T-helper 17 cell (primary cell): ENCODE data around the gene FGF12. TPM values are rescaled to one million over a fixed set of nuclear protein-coding genes. Genes with fewer than 3 reads are reported as not detected.

Source experiments
- ATAC-seq: fragments of 150-1000 bp; cut with Tn5 transposase; 2 replicates; pipeline ENCODE4 v1.10.0; 2021; ENCODE audit warnings: mild to moderate bottlenecking, moderate library complexity
- DNase-seq, 3 donors: peaks; one replicate each; pipeline versions ENCODE4 v3.0.0 to v3.0.0-alpha.2; 2020 to 2021
- H3K9me3 ChIP-seq: one replicate; pipeline ENCODE4 v1.7.0; 2013; ENCODE audit warnings: low read length, mild to moderate bottlenecking; ENCODE audit not compliant: control insufficient read depth, poor library complexity, severe bottlenecking
- H3K27ac Mint-ChIP-seq: one replicate; pipeline ENCODE4 v1.8.0; 2022; ENCODE audit warnings: mild to moderate bottlenecking, moderate library complexity, mixed read lengths
- H3K27me3 Mint-ChIP-seq: one replicate; pipeline ENCODE4 v1.8.0; 2022; ENCODE audit warnings: mixed read lengths
- H3K36me3 Mint-ChIP-seq: one replicate; pipeline ENCODE4 v1.8.0; 2022; ENCODE audit warnings: low read depth, mixed read lengths
- H3K4me1 Mint-ChIP-seq: one replicate; pipeline ENCODE4 v1.8.0; 2022; ENCODE audit warnings: mild to moderate bottlenecking, mixed read lengths
- H3K4me3 Mint-ChIP-seq: one replicate; pipeline ENCODE4 v1.8.0; 2022; ENCODE audit warnings: mild to moderate bottlenecking, moderate library complexity, mixed read lengths
- total RNA-seq, 4 donors: library from RNA in 2 of 4; stranded (reverse) in 2 of 4; gene quantifications; one replicate each; pipeline ENCODE4 v1.2.3 and lab custom pipeline; 2022 to 2026

The FGF12 gene
- total RNA-seq, 2 donors from 2014 or later: 0.35 TPM; not detected in 1

DNA sequence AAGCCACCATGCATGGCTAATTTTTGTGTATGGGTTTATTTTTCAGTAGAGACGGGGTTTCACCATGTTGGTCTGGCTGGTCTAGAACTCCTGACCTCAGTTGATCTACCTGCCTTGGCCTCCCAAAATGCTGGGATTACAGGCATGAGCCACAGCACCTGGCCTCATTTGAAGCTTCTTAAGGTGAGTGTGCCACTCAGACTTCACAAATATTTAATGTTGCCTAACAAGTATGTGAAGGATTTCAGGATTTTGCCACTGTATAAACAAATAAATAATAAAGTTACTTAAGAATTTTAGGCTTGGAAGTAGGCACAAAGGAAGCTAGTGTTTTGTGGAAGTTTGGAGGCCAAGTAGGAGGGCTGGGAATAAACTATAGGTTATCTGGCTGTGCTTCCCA, 73.5 kb downstream of the FGF12 start:
- Mint-ChIP-seq H3K27me3 (no peaks in the 10 kb centered on the region), H3K4me1 (no peaks in the 10 kb centered on the region)

GRCh38 chr3:192652727-192653126, 74.6 kb downstream of the FGF12 start:
- no peak for ATAC-seq
- Mint-ChIP-seq H3K27ac (no peak overlapping the region), H3K27me3 (no peaks in the 10 kb centered on the region), H3K4me3 (no peak overlapping the region), H3K36me3 (no peaks in the 10 kb centered on the region), H3K4me1 (no peaks in the 10 kb centered on the region)
- DNase-seq: no peak
- H3K9me3 ChIP-seq: no peaks in the 10 kb centered on the region

More for the DNA sequence above, 73.5 kb downstream of the FGF12 start:
- no peak for DNase-seq
- H3K27ac Mint-ChIP-seq: no peak overlapping the region
- H3K36me3 Mint-ChIP-seq: no peaks in the 10 kb centered on the region
- ATAC-seq: no peak
- H3K4me3 Mint-ChIP-seq: no peak overlapping the region
- H3K9me3 ChIP-seq: no peaks in the 10 kb centered on the region

DNA sequence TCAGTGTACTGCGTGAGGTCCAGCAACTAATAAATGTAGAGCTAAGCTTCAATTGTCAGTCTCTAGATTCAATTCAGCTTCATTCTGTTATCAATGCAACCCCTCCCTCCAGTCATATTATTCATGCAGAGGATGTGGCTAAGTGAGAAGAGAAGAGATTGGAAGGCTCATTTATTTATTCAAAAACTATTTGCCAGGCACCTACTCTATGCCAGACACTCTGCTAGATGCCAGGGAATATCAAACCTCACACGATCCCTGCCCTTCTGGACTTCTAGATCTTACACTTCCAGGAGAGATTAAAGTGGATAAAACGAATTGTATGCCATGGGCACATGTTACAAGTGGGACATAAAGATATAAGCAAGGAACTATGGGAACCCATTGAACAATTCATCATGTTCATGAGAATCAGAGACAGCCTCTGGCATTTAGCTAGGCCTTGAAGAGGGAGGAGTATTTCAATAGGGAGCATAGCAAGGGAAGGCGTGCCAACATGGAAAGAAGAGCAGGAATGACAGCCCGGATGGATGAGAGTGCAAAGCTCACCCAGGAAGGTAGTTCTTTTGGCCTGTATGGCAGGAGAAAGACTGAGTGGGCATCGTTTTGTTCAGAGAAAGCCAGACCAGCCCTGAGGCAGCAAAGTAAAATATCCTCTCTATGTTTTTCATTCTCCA, 75.4 kb downstream of the FGF12 start:
- H3K4me3 Mint-ChIP-seq: no peak overlapping the region
- no peaks in the 10 kb centered on the region for H3K4me1 Mint-ChIP-seq
- H3K27me3 Mint-ChIP-seq: no peaks in the 10 kb centered on the region
- H3K36me3 Mint-ChIP-seq: no peaks in the 10 kb centered on the region
- DNase-seq (no peak), ATAC-seq (no peak)
- no peak overlapping the region for H3K27ac Mint-ChIP-seq
- no peaks in the 10 kb centered on the region for H3K9me3 ChIP-seq

DNA sequence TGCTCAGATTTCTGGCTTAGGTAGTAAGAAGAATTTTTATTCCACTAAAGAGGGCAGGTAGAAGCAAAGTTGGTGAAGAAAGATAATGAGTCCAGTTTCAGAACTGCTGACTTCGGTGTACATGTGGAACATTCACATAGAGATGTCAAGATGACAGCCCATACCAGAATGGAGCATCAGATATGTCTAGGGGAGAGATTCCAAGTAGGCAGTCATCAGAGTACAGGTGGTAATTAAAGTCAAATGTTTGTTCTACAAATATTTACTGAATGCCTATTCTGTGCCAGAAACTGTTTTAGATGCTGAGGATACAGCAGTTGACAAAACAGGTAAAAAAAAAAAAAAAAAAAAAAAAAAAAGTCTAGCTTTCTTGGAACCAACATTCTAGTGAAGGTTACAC, 81.9 kb downstream of the FGF12 start:
- Mint-ChIP-seq H3K4me3 (no peak overlapping the region), H3K4me1 (no peaks in the 10 kb centered on the region)

DNA sequence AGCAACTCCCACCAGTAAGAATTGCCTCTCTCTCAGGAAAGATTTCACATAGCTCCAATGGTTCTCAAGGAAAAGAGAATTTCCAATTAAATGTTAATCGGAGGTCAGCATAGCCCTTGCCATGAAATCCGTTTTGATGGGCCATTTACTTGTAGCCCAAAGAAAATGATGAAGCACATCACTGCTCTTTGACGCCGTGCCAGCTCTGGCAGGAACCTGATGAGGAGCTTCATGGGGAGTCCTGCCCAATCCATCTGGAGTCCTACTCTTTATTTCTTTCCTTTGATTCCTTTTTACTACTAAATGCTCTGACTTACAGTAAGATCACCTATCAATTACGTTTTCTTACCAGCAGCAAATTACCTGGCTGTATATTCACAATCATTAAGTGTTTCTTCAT, 84.7 kb downstream of the FGF12 start:
- ATAC-seq: no peak
- H3K27ac Mint-ChIP-seq: no peak overlapping the region
- H3K36me3 Mint-ChIP-seq: no peaks in the 10 kb centered on the region
- H3K27me3 Mint-ChIP-seq: no peaks in the 10 kb centered on the region
- DNase-seq: no peak
- H3K4me3 Mint-ChIP-seq: no peak overlapping the region
- H3K9me3 ChIP-seq: no peaks in the 10 kb centered on the region
- no peaks in the 10 kb centered on the region for H3K4me1 Mint-ChIP-seq

More for the DNA sequence above, 81.9 kb downstream of the FGF12 start:
- DNase-seq (no peak), ATAC-seq (no peak)
- H3K9me3 ChIP-seq: no peaks in the 10 kb centered on the region
- H3K27me3 Mint-ChIP-seq: no peaks in the 10 kb centered on the region
- no peaks in the 10 kb centered on the region for H3K36me3 Mint-ChIP-seq
- no peak overlapping the region for H3K27ac Mint-ChIP-seq

DNA sequence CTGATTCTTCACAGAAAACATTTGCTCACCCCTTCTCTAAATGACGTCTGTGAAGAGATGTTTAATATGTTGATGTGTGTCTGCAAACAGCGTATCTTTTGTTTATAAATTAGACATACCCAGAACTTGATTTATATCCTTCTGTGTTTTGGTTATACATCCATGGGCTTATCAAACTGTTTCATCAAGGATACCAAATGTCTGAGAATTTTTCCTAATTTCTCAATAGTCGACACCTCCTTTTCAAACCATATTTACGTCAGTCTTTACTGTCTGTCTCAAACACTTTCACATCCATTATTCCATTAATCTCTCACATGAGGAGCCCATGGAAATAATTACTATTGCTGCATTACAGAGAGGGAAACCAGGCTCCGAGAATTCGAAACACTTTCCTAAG, 85.4 kb downstream of the FGF12 start:
- H3K4me1 Mint-ChIP-seq: no peaks in the 10 kb centered on the region
- H3K36me3 Mint-ChIP-seq: no peaks in the 10 kb centered on the region
- no peak overlapping the region for H3K27ac Mint-ChIP-seq
- peaks cover 5% of the 10 kb centered on the region for H3K27me3 Mint-ChIP-seq
- ATAC-seq (no peak), DNase-seq (no peak)
- no peak overlapping the region for H3K4me3 Mint-ChIP-seq
- H3K9me3 ChIP-seq: no peaks in the 10 kb centered on the region

GRCh38 chr3:192639987-192640386, 87.4 kb downstream of the FGF12 start:
- H3K4me1 Mint-ChIP-seq: no peaks in the 10 kb centered on the region
- H3K27me3 Mint-ChIP-seq: peaks cover 5% of the 10 kb centered on the region
- DNase-seq (no peak), ATAC-seq (no peak)
- H3K27ac Mint-ChIP-seq: no peak overlapping the region
- no peaks in the 10 kb centered on the region for H3K9me3 ChIP-seq
- no peaks in the 10 kb centered on the region for H3K36me3 Mint-ChIP-seq
- no peak overlapping the region for H3K4me3 Mint-ChIP-seq

DNA sequence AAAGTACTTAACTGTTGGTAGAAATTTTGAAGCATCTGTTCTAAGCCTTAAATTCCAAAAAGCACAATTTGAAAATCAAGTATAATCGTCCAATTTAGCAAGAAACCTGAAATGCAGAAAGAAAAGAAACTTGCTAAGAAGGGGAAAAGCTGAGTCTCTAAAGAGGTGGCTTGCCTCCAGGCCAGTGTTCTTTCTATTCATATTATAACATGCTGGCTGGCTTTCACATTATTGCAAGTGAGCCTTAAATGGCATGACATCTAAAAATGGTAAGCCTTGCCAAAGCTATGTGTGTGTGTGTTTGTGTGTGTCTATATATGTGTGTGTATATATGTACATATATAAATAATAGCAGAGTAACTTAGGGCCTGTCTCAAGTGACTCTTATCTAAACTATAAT, 89.5 kb downstream of the FGF12 start:
- H3K4me3 Mint-ChIP-seq: no peak overlapping the region
- H3K27ac Mint-ChIP-seq: no peak overlapping the region

GRCh38 chr3:192636517-192637444, 90.6 kb downstream of the FGF12 start:
- Mint-ChIP-seq H3K27ac (no peak overlapping the region), H3K36me3 (no peaks in the 10 kb centered on the region), H3K27me3 (peaks cover 10% of the 10 kb centered on the region), H3K4me3 (no peak overlapping the region), H3K4me1 (no peaks in the 10 kb centered on the region)
- no peak for ATAC-seq
- no peaks in the 10 kb centered on the region for H3K9me3 ChIP-seq
- DNase-seq: no peak

More for the DNA sequence above, 89.5 kb downstream of the FGF12 start:
- Mint-ChIP-seq H3K36me3 (no peaks in the 10 kb centered on the region), H3K4me1 (no peaks in the 10 kb centered on the region), H3K27me3 (peaks cover 10% of the 10 kb centered on the region)
- no peak for DNase-seq
- no peaks in the 10 kb centered on the region for H3K9me3 ChIP-seq
- ATAC-seq: no peak

- ATAC-seq (no peak), DNase-seq (no peak)
- Mint-ChIP-seq H3K27ac (no peak overlapping the region), H3K4me3 (no peak overlapping the region), H3K4me1 (no peaks in the 10 kb centered on the region), H3K36me3 (no peaks in the 10 kb centered on the region), H3K27me3 (peaks cover 5% of the 10 kb centered on the region)
- no peaks in the 10 kb centered on the region for H3K9me3 ChIP-seq
Observed at GRCh38 chr3:192629429-192629828, 97.9 kb downstream of the FGF12 start.

DNA sequence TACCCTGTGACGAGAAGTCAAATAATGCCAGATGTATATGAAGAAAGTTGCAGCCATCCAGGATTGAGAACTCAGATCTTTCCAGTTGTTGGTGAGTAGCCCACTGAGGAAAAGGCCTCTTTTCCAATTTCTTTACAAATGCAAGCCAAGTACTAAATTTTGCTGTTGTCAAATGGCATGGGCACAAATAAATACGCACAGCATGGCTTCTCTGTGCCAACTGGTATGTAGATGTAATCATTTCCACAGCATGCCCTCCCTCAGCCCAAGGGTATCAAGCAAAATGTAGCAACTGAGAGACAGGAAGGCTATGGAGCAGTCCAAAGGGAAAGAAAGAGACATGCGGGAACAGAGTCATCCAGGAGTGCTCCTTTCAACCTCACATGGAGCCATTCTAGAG, 105.4 kb downstream of the FGF12 start:
- Mint-ChIP-seq H3K27me3 (peaks cover 8% of the 10 kb centered on the region), H3K36me3 (no peaks in the 10 kb centered on the region), H3K4me1 (no peaks in the 10 kb centered on the region), H3K27ac (no peak overlapping the region), H3K4me3 (no peak overlapping the region)
- ATAC-seq (no peak), DNase-seq (no peak)
- H3K9me3 ChIP-seq: no peaks in the 10 kb centered on the region

- H3K27me3 Mint-ChIP-seq: peaks cover 12% of the 10 kb centered on the region
- H3K36me3 Mint-ChIP-seq: peaks cover 2% of the 10 kb centered on the region
- H3K27ac Mint-ChIP-seq: no peak overlapping the region
- DNase-seq (no peak), ATAC-seq (no peak)
- H3K4me3 Mint-ChIP-seq: no peak overlapping the region
- no peaks in the 10 kb centered on the region for H3K4me1 Mint-ChIP-seq
- no peaks in the 10 kb centered on the region for H3K9me3 ChIP-seq
Observed at GRCh38 chr3:192620275-192620674, 107.1 kb downstream of the FGF12 start.

- H3K4me1 Mint-ChIP-seq: no peaks in the 10 kb centered on the region
- peaks cover under 1% of the 10 kb centered on the region for H3K27me3 Mint-ChIP-seq
- DNase-seq: no peak
- no peaks in the 10 kb centered on the region for H3K36me3 Mint-ChIP-seq
- ATAC-seq: no peak
- H3K27ac Mint-ChIP-seq: no peak overlapping the region
- no peaks in the 10 kb centered on the region for H3K9me3 ChIP-seq
- H3K4me3 Mint-ChIP-seq: no peak overlapping the region
Observed at GRCh38 chr3:192611411-192611810, 115.9 kb downstream of the FGF12 start.
